HG02885 (cell line): ENCODE measurements around the gene PREX1.

Experiments used
- ATAC-seq: cut with Tn5 transposase; IDR thresholded peaks from one replicate; pipeline ENCODE4 v1.9.1; 2021; ENCODE audit warnings: mild to moderate bottlenecking; ENCODE audit not compliant: unreplicated experiment, poor library complexity

The PREX1 gene

GRCh38 chr20:48799328-48800105 lies 28.3 kb downstream of the PREX1 start:
- ATAC-seq = no peak

GRCh38 chr20:48797850-48798747 lies 29.7 kb downstream of the PREX1 start:
- ATAC-seq = no peak

DNA sequence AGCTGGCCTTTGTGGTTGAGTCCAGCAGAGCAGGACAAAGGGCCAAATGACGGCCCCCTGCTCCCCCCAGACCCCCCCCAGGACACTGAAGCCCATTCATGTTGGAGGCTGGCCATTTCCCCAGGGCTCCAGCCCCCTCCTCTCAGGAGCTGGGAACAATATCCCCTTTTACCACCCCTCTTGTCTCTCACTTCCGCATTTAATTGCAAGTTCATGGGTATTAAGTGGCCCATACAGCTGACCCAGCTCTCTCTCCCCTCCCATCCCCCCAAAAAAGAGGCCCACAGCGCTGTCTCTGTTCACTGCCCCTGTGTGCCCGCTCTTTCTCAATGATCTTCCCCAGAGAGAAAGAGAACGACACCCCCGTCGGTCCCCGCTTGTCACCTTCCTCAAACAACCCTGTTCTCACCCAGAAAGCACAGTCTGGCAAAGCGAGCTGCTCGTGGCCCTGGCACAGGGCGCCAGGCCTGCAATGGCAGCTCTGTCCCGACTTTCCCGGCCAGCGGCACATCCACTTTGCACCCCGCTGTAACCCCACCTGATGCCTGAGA lies 30.4 kb downstream of the PREX1 start:
- no peak for ATAC-seq

DNA sequence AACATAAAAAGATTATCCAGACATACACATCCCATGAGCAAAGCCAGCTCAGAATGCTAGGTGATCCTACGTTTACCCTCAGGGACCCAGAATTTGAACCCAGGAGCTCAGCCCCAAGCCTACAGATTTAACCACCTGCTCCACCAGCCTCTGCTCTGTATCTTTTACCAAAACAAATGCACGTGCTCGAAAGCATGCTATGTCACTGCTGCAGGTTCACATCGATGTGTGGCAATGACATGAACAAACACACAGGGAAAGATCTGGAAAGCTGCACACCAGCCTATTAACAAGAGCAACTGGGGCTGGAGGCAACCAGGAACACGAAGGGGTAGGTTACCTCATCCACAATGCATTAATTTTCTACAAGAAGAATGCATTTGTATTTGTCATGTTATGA lies 32.1 kb downstream of the PREX1 start:
- no peak for ATAC-seq

DNA sequence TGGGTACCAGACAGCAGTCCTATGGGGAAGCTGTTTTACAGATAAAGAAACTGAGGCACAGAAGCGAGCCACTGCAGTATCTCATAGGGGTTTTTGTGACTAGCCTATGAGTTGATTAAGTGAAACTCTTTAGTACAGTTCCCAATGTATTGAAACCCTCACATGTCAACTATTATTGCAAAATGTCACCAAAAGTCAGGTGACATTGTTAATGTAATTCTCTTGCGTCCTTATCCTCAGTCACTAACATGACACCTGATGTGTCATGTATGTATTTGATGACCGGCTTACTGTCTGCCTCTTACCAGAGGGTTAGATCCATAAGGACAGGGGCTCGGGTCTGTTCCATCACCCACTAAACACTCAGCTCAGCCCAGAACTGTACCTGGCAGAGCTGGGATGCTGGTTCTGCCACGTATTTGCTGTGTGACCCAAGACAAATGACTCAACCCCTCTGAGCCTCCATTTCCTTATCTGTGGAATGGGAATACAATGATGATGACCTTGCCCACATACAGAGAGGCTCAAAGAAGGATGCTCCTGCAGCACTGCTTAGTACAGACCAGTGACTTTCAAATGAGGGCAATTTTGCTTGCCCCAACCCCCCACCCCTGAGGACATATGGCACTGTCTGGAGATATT lies 32.9 kb downstream of the PREX1 start:
- no peak for ATAC-seq

DNA sequence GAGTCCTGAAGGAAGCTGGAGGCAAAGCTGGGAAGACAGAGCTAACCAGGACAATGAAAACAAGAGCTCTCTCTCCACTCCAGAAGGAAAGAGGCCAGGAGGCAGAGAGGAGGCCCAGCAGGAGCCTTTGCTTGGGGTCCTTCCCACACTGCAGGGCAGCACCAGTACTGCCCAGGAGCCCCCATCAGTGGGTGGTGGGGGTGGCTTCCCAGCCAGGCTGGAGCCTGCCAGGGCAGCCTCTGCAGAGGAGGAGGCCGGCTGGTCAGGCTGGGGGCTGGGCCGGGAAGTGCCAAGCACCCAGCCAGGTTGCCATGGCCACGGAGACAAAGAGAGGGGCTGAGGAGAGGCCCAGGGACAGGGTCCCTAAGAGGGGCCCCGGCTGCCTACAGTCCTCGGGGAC lies 33.4 kb downstream of the PREX1 start:
- ATAC-seq = no peak

DNA sequence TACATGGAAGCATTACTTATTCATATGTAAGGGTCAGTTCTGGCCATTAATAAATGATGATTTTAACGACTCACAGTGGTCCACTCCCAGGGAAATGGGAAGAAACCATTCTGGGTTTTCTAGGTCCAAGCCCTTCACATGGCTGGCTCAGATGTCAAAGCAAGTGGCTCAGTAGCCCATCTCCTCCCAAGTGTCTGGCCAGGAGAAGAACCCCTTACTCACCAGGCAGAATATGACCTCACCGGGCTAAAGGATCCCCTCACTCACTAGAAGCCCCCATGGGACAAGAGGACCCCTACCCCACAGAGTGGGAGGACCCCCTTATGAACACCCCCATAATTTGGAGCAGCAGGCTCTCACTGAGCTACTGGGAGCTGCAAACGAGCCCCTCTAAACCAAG lies 34.0 kb downstream of the PREX1 start:
- ATAC-seq = no peak

GRCh38 chr20:48791666-48792071 lies 36.1 kb downstream of the PREX1 start:
- no peak for ATAC-seq

- no peak for ATAC-seq
Observed at GRCh38 chr20:48791014-48791413, 36.8 kb downstream of the PREX1 start.

- ATAC-seq = no peak
Observed at GRCh38 chr20:48790473-48791003, 37.3 kb downstream of the PREX1 start.

DNA sequence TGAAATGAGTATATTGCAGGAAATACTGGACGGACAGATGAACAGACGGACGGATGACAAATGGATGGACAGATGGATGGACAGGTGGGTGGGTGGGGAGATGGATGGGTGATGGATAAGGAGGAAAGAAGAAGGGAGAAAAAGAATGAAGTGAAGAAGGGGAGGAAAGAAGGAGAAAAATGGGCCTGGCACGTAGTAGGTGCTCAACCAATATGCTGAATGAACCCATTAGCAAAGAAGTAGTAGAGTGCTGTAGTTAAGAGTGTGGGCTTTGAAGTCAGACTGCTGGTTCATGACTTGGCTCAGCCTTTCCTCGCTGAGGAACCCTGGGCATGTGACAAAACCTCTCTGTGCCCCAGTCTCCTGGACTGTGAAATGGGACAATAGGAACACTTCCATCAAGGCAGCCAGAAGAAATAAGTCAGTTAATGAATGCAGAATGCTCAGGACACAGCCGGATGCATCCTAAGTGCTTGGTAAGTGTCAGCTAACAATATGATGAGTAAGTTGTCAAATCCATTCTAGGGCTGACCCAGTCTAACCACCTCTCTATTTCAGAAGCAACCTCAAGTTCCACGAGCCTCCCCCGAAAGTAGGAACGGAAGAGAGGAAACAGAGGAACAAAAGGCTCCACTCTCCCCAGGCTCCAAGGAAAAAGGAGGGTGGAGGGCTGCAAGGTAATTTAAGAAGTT lies 37.9 kb downstream of the PREX1 start:
- no peak for ATAC-seq

- peak; percentile 27 for ATAC-seq
Observed at GRCh38 chr20:48789185-48789668, 38.6 kb downstream of the PREX1 start.

DNA sequence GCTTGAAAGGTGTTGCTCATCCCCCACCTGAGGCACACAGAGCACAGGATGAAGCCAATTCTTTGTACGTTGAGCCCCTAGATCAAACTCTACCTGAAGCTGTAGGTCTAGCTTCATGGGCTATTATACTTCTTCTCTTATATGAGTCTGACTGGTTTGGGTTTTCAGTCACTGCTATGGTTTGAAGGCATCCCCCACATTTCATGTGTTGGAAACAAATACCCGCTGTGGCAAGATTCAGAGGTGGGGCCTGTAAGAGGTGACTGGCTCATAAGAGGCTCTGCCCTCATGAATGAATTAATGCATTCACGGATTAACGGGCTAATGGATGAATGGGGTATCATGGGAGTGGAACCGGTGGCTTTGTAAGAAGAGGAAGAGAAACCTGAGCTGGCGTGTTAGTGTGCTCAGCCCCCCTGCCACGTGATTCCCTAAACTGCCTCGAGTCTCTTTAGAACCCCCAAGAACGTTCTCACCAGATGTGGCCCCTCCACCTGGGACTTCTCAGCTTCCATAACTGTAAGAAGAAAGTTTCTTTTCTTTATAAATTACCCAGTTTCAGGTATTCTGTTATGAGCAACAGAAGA lies 39.2 kb downstream of the PREX1 start:
- peak; percentile 58 for ATAC-seq

GRCh38 chr20:48787861-48788375 lies 39.9 kb downstream of the PREX1 start:
- peak; percentile 10 for ATAC-seq

- no peak for ATAC-seq
Observed at GRCh38 chr20:48786951-48787705, 40.7 kb downstream of the PREX1 start.

GRCh38 chr20:48785801-48786200 lies 42.0 kb downstream of the PREX1 start:
- ATAC-seq = no peak

DNA sequence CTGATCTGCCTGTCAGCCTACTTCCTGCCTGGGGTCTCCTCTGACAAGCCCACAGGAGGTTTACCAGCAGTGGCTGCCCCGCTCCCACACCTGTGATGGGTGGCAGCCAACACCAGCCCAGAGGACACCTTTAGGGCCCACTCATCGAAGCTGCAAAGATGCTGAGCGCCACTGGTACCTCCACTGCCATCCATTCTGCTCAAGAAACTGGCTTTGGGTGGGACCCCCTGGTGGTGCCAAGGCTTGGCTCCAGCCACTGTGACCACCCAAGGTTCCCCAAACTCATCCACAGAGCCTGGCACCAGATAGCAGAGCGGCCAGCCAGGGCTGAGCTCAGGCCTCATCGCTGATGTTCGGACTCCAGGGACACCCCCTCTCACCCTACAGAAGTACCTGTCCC lies 42.5 kb downstream of the PREX1 start:
- no peak for ATAC-seq

GRCh38 chr20:48784273-48784641 lies 43.5 kb downstream of the PREX1 start:
- no peak for ATAC-seq
